HG03108 (cell line): ENCODE results near the gene CRTC1.

Source experiments
- ATAC-seq: cut with Tn5 transposase; IDR thresholded peaks from one replicate; pipeline ENCODE4 v1.9.1; 2021; ENCODE audit warnings: moderate library complexity; ENCODE audit not compliant: unreplicated experiment

Gene CRTC1

GRCh38 chr19:18699403-18700054 lies 16.0 kb downstream of the CRTC1 start:
- no peak for ATAC-seq

GRCh38 chr19:18700501-18701249 lies 17.2 kb downstream of the CRTC1 start:
- ATAC-seq, result peak; percentile 70

- peak; percentile 21 for ATAC-seq
Measured at GRCh38 chr19:18701250-18701608, 17.7 kb downstream of the CRTC1 start.

- ATAC-seq, result no peak
Measured at GRCh38 chr19:18704054-18704453, 20.6 kb downstream of the CRTC1 start.

- no peak for ATAC-seq
Measured at GRCh38 chr19:18704971-18705370, 21.5 kb downstream of the CRTC1 start.

GRCh38 chr19:18708452-18709231 lies 25.2 kb downstream of the CRTC1 start:
- no peak for ATAC-seq

- ATAC-seq, result no peak
Measured at GRCh38 chr19:18709546-18709945, 26.1 kb downstream of the CRTC1 start.

GRCh38 chr19:18710186-18710585 lies 26.7 kb downstream of the CRTC1 start:
- ATAC-seq, result no peak

- no peak for ATAC-seq
Measured at GRCh38 chr19:18710996-18711751, 27.7 kb downstream of the CRTC1 start.

- ATAC-seq, result no peak
Measured at GRCh38 chr19:18711893-18712292, 28.4 kb downstream of the CRTC1 start.

- ATAC-seq, result no peak
Measured at GRCh38 chr19:18712981-18713380, 29.5 kb downstream of the CRTC1 start.

- no peak for ATAC-seq
Measured at GRCh38 chr19:18713550-18714117, 30.2 kb downstream of the CRTC1 start.

- ATAC-seq, result no peak
Measured at GRCh38 chr19:18715416-18715815, 31.9 kb downstream of the CRTC1 start.

- ATAC-seq, result no peak
Measured at GRCh38 chr19:18716857-18717256, 33.4 kb downstream of the CRTC1 start.

GRCh38 chr19:18717601-18718000 lies 34.1 kb downstream of the CRTC1 start:
- ATAC-seq, result no peak

GRCh38 chr19:18718015-18718526 lies 34.6 kb downstream of the CRTC1 start:
- ATAC-seq, result no peak

GRCh38 chr19:18718846-18719458 lies 35.5 kb downstream of the CRTC1 start:
- ATAC-seq, result no peak

GRCh38 chr19:18719541-18719940 lies 36.1 kb downstream of the CRTC1 start:
- ATAC-seq, result no peak

- no peak for ATAC-seq
Measured at GRCh38 chr19:18723871-18724377, 40.4 kb downstream of the CRTC1 start.
